GM20431 (cell line): ENCODE data around the gene BRD7.

Experiments used
- in situ Hi-C: fragments of 300-500 bp; cut with MseI, MboI; formaldehyde crosslinking; loops from one replicate; pipeline ENCODE4 v1.15.0; 2020; ENCODE audit warnings: low sequenced_read_pairs; ENCODE audit not compliant: unreplicated experiment

The BRD7 gene

DNA sequence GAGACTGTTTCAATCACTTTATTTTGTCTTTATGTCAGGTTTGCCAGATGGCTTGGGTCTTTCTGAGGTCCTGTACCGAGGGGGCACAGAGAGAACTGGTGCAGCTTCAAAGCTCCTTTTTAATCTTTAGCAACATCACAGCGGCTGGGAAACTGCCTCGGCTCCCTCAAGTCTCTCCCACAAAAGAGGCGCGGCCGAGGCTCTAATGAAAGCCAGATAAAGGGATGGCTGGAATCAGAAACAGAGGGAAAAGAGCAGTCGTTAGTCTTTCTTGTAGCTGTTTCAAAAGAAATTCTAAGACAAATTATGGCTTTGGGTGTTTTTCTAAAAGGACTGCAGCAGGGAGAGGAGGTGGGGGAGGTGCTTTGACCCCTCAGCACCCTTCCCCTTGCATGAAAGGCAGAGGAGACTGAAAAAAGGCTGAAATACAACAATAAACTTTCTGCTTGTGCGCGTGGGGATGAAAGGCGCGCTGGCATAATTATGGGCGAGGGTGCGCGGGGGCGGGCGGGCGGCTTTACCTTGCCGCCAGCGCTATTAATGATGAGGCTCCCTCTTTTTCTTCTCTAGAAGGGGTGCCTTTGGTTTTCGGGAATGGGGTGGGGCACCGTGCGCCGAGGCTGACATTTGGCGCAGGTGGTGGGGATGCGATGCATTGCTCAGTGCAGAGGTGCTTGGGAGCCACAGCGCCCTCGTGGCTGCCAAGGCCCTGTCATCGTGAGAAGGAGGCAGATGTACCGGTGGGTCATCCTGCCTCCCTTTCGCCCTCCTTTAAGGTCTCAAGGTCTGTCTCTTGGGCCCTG lies 22.3 kb upstream of the BRD7 start:
- in situ Hi-C loops, result loop anchor here (25.0 kb wide), 1 partner anchor 421 kb away; no protein-coding TSS in a partner anchor

DNA sequence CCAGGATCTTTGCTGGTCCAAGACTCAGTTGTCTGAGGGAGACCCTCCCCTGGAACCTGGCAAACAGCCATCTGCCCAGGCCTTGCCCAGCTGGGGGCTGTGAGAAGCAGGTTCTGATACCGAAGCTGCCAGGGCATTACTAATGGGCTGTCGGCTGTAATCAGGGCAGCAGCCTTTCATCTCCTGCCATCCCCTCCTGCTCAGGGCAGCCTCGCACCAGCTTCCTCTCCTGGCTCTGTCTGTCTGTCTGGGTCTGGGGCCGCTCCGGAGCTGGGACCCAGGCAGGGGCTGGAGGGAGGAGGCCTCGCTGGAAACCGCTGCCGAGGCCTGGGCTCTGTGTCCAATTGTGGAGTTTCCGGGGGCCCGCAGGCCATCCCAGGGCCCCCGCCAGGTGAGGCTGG lies 21.6 kb upstream of the BRD7 start:
- in situ Hi-C loops, result loop anchor here (25.0 kb wide), 1 partner anchor 422 kb away; no protein-coding TSS in a partner anchor

- in situ Hi-C loops, result loop anchor here (25.0 kb wide), 1 partner anchor 422 kb away; no protein-coding TSS in a partner anchor
Observed at GRCh38 chr16:50389900-50390299, 21.1 kb upstream of the BRD7 start.

DNA sequence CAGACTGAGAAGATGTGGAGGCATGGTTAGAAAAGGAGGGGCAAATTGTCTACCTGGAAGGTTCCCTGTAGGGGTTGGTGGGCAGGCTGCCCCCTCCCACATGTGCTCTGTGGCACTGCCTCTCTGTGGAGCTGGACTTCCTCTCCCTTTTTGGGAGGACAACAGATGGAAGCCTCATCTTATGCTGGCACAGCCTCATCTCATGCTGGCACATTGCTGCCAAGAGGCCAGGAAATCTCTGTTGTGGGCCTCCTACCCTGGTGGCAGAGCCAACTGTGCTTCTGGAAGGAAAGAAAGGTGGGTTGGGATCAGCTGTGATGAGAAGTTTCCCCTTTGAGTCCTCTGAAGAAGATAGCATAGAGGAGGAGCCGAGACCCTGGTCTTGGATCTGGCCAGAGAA lies 19.7 kb upstream of the BRD7 start:
- in situ Hi-C loops, result loop anchor here (25.0 kb wide), 1 partner anchor 424 kb away; no protein-coding TSS in a partner anchor

DNA sequence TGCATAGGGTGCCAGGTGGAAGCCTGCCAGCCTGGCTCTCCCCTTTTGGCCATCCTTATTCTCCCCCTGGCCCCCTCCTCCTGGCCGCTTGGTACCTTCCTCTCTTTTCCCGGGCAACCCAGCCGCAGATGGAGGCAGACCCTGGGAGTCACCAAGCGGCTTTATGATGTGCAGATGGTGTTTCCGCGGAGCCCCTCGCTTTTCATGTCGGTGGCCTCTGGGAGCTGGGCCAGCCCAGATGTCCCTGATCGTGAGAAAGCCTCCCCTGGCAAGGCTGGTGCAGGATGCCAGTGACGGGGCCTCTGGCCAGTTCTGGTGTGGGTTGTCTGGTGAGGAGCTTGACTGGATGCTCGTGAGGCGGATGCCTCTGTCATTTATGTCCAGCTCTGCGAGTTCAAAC lies 18.0 kb upstream of the BRD7 start:
- in situ Hi-C loops, result loop anchor here (25.0 kb wide), 1 partner anchor 426 kb away; no protein-coding TSS in a partner anchor

- in situ Hi-C loops, result loop anchor here (25.0 kb wide), 1 partner anchor 426 kb away; no protein-coding TSS in a partner anchor
Observed at GRCh38 chr16:50386139-50386538, 17.4 kb upstream of the BRD7 start.

DNA sequence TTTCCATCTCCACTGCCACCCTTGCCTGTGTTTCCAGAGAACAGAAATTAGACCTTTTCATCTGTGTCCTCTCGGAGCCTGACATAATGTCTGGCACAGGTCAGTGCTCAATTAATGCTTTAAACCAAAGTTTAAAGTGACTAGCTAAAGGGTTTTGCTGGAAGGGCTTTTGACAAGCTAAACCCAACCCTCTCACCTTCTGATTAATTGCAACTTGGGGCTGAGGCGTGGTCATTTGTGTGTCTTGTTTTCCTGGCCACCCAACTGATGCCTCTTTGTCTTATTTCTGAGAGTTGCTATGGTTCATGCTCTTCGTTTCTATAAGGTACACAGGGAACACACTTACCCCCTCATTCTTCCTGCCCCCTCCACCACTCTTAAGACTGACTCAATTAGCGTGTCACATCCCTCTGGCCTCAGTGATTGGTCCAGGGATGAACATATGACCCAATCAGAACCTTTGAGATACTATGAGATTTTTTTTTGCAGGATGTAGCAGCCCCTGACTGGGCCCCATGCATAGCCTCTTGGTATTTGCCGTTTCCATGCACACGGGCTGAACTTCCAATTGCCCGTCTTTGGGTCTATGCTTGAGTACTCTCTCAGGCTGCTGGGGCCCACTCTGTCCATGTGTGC lies 15.8 kb upstream of the BRD7 start:
- in situ Hi-C loops, result loop anchor here (25.0 kb wide), 1 partner anchor 428 kb away; no protein-coding TSS in a partner anchor

- in situ Hi-C loops, result loop anchor here (25.0 kb wide), 1 partner anchor 430 kb away; no protein-coding TSS in a partner anchor
Observed at GRCh38 chr16:50381679-50382440, 13.1 kb upstream of the BRD7 start.

DNA sequence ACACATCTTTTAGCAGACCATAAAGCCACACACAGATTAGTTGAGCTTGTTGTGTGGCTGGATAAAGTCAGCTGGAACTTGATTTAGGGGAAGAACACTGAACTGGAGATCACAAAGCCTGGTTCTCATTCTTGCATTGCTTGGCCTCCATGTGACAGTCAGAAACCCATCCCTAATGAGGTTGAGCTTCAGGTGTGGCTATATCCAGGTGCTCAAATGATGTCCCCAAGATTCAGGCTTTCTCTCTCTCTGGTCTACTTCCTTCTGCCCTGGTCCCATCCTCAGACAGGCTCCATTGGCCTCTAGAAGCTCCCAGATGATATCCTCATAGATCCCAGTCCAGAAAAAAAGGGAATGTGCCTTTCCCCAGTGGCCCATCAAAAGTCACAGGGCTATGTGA lies 9.6 kb upstream of the BRD7 start:
- in situ Hi-C loops, result loop anchor here (25.0 kb wide), 1 partner anchor 434 kb away; no protein-coding TSS in a partner anchor

DNA sequence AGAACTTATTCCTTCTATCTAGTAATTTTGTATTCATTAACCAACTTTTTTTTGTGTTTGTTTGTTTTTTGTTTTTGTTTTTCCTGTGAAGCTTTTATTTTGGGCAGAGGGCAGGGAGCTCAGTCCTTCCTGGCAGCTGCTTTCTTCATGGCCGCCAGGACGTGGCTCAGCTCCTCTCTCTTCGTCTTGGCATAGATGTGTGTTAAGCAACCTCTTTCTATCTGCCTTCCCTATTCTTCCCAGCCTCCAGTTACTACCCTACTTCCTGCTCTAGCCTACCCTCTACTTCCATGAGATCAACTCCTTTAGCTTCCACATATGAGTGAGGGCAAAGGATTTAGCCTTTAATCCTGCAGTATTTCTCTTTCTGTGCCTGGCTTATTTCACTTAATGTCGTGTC lies 8.2 kb upstream of the BRD7 start:
- in situ Hi-C loops, result loop anchor here (25.0 kb wide), 1 partner anchor 435 kb away; no protein-coding TSS in a partner anchor

- in situ Hi-C loops, result loop anchor here (25.0 kb wide), 1 partner anchor 136 kb away; no protein-coding TSS in a partner anchor
Observed at GRCh38 chr16:50373780-50374179, 5.0 kb upstream of the BRD7 start.

- in situ Hi-C loops, result loop anchor here (25.0 kb wide), 1 partner anchor 136 kb away; no protein-coding TSS in a partner anchor
Observed at GRCh38 chr16:50373345-50373701, 4.5 kb upstream of the BRD7 start.

GRCh38 chr16:50372611-50373344 lies 4.0 kb upstream of the BRD7 start:
- in situ Hi-C loops, result loop anchor here (25.0 kb wide), 1 partner anchor 135 kb away; no protein-coding TSS in a partner anchor

GRCh38 chr16:50371936-50372595 lies 3.3 kb upstream of the BRD7 start:
- in situ Hi-C loops, result loop anchor here (25.0 kb wide), 1 partner anchor 135 kb away; no protein-coding TSS in a partner anchor

DNA sequence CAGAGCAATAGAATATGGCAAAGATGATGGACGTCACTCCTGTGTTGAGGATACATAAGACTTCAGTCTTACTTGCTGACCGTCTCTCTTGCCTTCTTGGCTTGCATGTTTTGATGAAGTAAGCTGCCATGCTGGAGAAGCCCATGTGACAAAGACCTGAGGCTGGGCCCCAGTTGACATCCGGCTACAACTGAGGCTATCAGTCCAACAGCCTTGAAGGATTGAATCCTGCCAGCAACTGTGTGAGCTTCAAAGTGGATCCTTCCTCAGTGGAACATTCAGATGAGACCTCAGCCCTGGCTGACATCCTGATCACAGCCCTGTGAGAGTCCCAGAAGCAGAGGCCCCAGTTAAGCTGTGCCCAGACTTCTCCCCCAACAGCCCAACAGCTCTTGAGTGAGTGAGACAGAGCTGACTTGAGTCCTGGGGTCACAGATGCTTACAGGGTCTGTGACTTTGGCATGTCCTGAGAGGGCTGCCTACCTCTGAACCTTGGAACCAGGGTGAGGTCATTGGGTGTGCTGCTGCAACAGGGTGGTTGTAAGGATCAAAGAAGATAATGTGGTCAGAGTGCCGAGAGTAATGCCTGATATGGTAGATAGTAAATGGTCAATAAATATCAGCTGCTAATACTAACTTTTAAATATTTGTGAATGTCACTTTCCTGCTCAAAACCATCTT lies 2.4 kb upstream of the BRD7 start:
- in situ Hi-C loops, result loop anchor here (25.0 kb wide), 1 partner anchor 134 kb away; no protein-coding TSS in a partner anchor

DNA sequence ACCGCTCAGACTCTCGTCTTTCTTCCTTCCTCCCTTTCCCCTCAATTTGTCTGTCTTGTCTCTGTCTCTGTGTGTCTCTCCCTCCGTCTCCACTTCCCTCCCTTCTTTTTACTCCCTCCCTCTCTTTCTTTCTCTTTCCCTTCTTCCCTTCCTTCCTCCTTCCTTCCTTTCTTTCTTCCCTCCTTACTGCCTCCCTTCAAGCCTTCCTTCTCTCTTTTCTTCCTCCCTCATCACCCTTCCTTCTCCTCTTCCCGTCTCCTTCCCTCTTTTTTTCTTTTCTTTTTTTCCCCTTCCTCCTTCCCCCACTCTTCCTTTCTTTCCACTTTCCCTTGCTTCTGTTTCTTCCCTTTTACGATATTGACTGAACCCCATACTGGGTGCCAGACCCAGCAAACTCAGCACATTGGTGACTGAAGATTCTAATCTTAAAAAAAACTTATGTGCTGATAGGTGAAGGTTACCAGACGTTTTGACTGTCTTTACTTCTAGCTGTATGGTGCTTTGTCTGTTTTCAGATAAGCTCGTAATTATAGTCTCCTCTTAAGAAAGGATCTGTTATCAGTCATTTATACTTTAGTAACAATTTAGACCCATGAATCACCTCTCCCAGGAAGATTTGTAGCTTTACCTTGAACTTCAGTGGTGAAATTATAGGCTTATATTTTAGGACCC lies 481 bp upstream of the BRD7 start:
- in situ Hi-C loops, result loop anchor here (25.0 kb wide), 1 partner anchor 132 kb away; no protein-coding TSS in a partner anchor

DNA sequence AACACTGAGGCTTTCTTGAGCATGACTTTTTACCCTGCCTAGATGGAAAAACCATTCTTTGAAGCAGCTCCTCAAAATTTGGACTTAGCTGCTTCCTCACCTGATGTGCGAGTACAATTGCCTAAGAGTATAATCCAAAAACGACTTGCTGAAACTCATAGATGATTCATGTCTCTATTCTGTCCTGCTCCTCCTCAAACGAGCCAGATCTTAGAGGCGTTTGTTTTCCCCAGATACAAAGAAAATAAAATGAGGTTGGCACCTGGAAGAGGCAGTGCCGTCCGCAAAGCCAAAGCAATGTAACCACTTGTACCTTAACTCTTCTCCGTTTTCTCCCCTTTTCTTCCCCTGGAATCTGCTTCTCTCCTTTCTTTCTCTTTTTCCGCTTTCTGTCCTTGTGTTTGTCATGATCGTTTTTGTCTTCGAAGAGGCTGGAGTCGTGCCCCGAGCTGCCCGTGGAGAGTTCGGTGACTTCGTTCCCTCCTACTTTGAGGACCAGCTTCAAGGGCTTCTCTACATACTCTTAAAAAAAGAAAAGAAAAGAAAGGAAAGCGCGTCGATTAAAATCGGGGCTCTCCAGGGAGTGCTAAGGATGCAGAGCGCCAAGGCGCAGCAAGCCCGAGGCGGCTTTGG lies 895 bp downstream of the BRD7 start:
- in situ Hi-C loops, result loop anchor here (25.0 kb wide), 1 partner anchor 131 kb away; no protein-coding TSS in a partner anchor
